Calu3 (cell line): ENCODE measurements around the gene TCF3. TPM values are rescaled to one million over a fixed set of nuclear protein-coding genes. Genes with fewer than 3 reads are reported as not detected.

Experiments used
- BruUV-seq: library from RNA; stranded (reverse); fragments of 400-500 nt; replicated peaks from 2 replicates; lab custom pipeline; 2021; lab: Mats Ljungman, UMichigan
- CTCF ChIA-PET: fragments of 300-600 bp; sonication (Branson Sonifier 250); formaldehyde crosslinking; loops from one replicate; lab custom pipeline; 2022; ENCODE audit warnings: antibody characterized with exemption; lab: Charles Lee
- DNase-seq: peaks from one replicate; pipeline ENCODE4 v3.0.0; 2022
- H3K27ac Mint-ChIP-seq: one replicate; pipeline ENCODE4 v1.8.0; 2022; ENCODE audit warnings: mixed read lengths; ENCODE audit not compliant: unreplicated experiment
- H3K27me3 Mint-ChIP-seq: one replicate; pipeline ENCODE4 v1.8.0; 2022; ENCODE audit warnings: mixed read lengths; ENCODE audit not compliant: unreplicated experiment
- H3K36me3 Mint-ChIP-seq: one replicate; pipeline ENCODE4 v1.8.0; 2022; ENCODE audit warnings: mild to moderate bottlenecking, moderate library complexity, mixed read lengths; ENCODE audit not compliant: insufficient read depth, unreplicated experiment
- H3K4me1 Mint-ChIP-seq: one replicate; pipeline ENCODE4 v1.8.0; 2022; ENCODE audit warnings: mild to moderate bottlenecking, low read depth, mixed read lengths; ENCODE audit not compliant: unreplicated experiment
- H3K4me3 Mint-ChIP-seq: one replicate; pipeline ENCODE4 v1.8.0; 2022; ENCODE audit warnings: mild to moderate bottlenecking, low read depth, moderate library complexity, mixed read lengths; ENCODE audit not compliant: unreplicated experiment
- H3K9me3 Mint-ChIP-seq: one replicate; pipeline ENCODE4 v1.8.0; 2022; ENCODE audit warnings: low read depth, mixed read lengths; ENCODE audit not compliant: unreplicated experiment
- CTCF ChIP-seq: fragments of 200-600 bp; IDR thresholded peaks from one replicate; pipeline ENCODE4 v1.8.0; 2022; ENCODE audit warnings: antibody characterized with exemption; ENCODE audit not compliant: unreplicated experiment
- intact Hi-C: fragments of 100-400 bp; cut with micrococcal nuclease; formaldehyde crosslinking; loops from one replicate; pipeline ENCODE4 v1.10.0; 2022; ENCODE audit not compliant: unreplicated experiment
- total RNA-seq: library from RNA; stranded (reverse); gene quantifications from 2 replicates; pipeline ENCODE4 v1.2.3, GENCODE V29; 2022

TCF3 gene
- total RNA-seq, 1 experiment from 2014 or later: 102 TPM

GRCh38 chr19:1576242-1577089 is 75.9 kb downstream of the TCF3 start:
- Mint-ChIP-seq H3K36me3 (peaks cover 16% of the 10 kb centered on the region), H3K27ac (no peak overlapping the region), H3K4me1 (no peaks in the 10 kb centered on the region), H3K4me3 (no peak overlapping the region), H3K27me3 (no peaks in the 10 kb centered on the region), H3K9me3 (no peaks in the 10 kb centered on the region)
- CTCF ChIA-PET: no interaction called here
- no peak for DNase-seq
- intact Hi-C loops: no loop called here
- BruUV-seq: no TSS peak
- no peak for TF ChIP-seq CTCF

GRCh38 chr19:1575323-1576241 is 76.8 kb downstream of the TCF3 start:
- Mint-ChIP-seq H3K27me3 (peaks cover 5% of the 10 kb centered on the region), H3K4me3 (no peak overlapping the region), H3K4me1 (no peaks in the 10 kb centered on the region), H3K9me3 (no peaks in the 10 kb centered on the region), H3K36me3 (peaks cover 17% of the 10 kb centered on the region), H3K27ac (no peak overlapping the region)
- CTCF ChIA-PET: no interaction called here
- DNase-seq: no peak
- intact Hi-C loops: no loop called here
- TF ChIP-seq CTCF: no peak
- BruUV-seq: no TSS peak

- no peak overlapping the region for H3K27ac Mint-ChIP-seq
- no peak for TF ChIP-seq CTCF
These were observed 77.9 kb downstream of the TCF3 start for GRCh38 chr19:1574354-1575136.

GRCh38 chr19:1572795-1573194 is 79.6 kb downstream of the TCF3 start:
- TF ChIP-seq CTCF: no peak
- peaks cover 19% of the 10 kb centered on the region for H3K27me3 Mint-ChIP-seq

More at GRCh38 chr19:1574354-1575136, 77.9 kb downstream of the TCF3 start:
- DNase-seq: no peak
- no peaks in the 10 kb centered on the region for H3K9me3 Mint-ChIP-seq
- peaks cover 20% of the 10 kb centered on the region for H3K36me3 Mint-ChIP-seq
- intact Hi-C loops: no loop called here
- H3K4me1 Mint-ChIP-seq: peaks cover 10% of the 10 kb centered on the region
- H3K27me3 Mint-ChIP-seq: peaks cover 15% of the 10 kb centered on the region
- no TSS peak for BruUV-seq
- H3K4me3 Mint-ChIP-seq: no peak overlapping the region
- CTCF ChIA-PET: no interaction called here

More at GRCh38 chr19:1572795-1573194, 79.6 kb downstream of the TCF3 start:
- no peaks in the 10 kb centered on the region for H3K9me3 Mint-ChIP-seq
- CTCF ChIA-PET: no interaction called here
- no peak overlapping the region for H3K27ac Mint-ChIP-seq
- H3K36me3 Mint-ChIP-seq: peaks cover 27% of the 10 kb centered on the region
- H3K4me3 Mint-ChIP-seq: no peak overlapping the region
- intact Hi-C loops: no loop called here
- peaks cover 12% of the 10 kb centered on the region for H3K4me1 Mint-ChIP-seq
- DNase-seq: no peak
- no TSS peak for BruUV-seq
